GM23338 (cell line): ENCODE measurements around the gene PGR. TPM values are rescaled to one million over a fixed set of nuclear protein-coding genes. Genes with fewer than 3 reads are reported as not detected.

Experiments
- ATAC-seq: fragments of 200-7000 bp; cut with Tn5 transposase; 3 replicates; pipeline ENCODE4 v1.9.1; 2020
- DNase-seq: peaks from one replicate; pipeline ENCODE4 v3.0.0-alpha.2; 2015; ENCODE audit warnings: low spot score
- H2AFZ ChIP-seq: fragments of 200-600 bp; sonication (generic); 2 replicates; pipeline ENCODE4 v1.8.0; 2016; ENCODE audit warnings: antibody characterized with exemption, mild to moderate bottlenecking, moderate library complexity
- H3F3A ChIP-seq: fragments of 200-600 bp; sonication (generic); replicated peaks from 2 replicates; pipeline ENCODE4 v1.8.0; 2017; ENCODE audit warnings: antibody characterized with exemption, mixed run types, low read depth
- H3K27ac ChIP-seq: fragments of 200-600 bp; sonication (generic); 2 replicates; pipeline ENCODE4 v1.6.1; 2016; ENCODE audit warnings: low read depth
- H3K27me3 ChIP-seq: fragments of 200-600 bp; sonication (generic); 2 replicates; pipeline ENCODE4 v1.8.0; 2016; ENCODE audit warnings: mild to moderate bottlenecking, mixed run types, moderate library complexity; ENCODE audit not compliant: insufficient read depth
- H3K36me3 ChIP-seq: fragments of 200-600 bp; sonication (generic); 2 replicates; pipeline ENCODE4 v1.8.0; 2016; ENCODE audit warnings: mild to moderate bottlenecking; ENCODE audit not compliant: insufficient read depth
- H3K4me1 ChIP-seq: fragments of 200-600 bp; sonication (generic); 2 replicates; pipeline ENCODE4 v1.8.0; 2016; ENCODE audit warnings: mild to moderate bottlenecking, moderate library complexity; ENCODE audit not compliant: insufficient read depth
- H3K4me2 ChIP-seq: fragments of 200-600 bp; sonication (generic); 2 replicates; pipeline ENCODE4 v1.7.1; 2017; ENCODE audit warnings: mixed run types
- H3K4me3 ChIP-seq: fragments of 200-600 bp; sonication (generic); 2 replicates; pipeline ENCODE4 v1.6.1; 2016; ENCODE audit warnings: mixed run types
- H3K79me2 ChIP-seq: fragments of 200-600 bp; sonication (generic); replicated peaks from 2 replicates; pipeline ENCODE4 v1.8.0; 2017; ENCODE audit warnings: mild to moderate bottlenecking; ENCODE audit not compliant: insufficient read depth
- H3K9me2 ChIP-seq: fragments of 200-600 bp; sonication (generic); 2 replicates; pipeline ENCODE4 v1.8.0; 2017; ENCODE audit not compliant: insufficient read depth
- H4K20me1 ChIP-seq: fragments of 200-600 bp; sonication (generic); replicated peaks from 2 replicates; pipeline ENCODE4 v1.8.0; 2017; ENCODE audit warnings: mild to moderate bottlenecking; ENCODE audit not compliant: insufficient read depth
- H3K27ac Mint-ChIP-seq: 2 replicates; pipeline ENCODE4 v1.8.0; 2020; ENCODE audit warnings: inconsistent platforms, mild to moderate bottlenecking, moderate library complexity, mixed read lengths
- H3K27me3 Mint-ChIP-seq: 3 replicates; pipeline ENCODE4 v1.8.0; 2022; ENCODE audit warnings: low read depth, mild to moderate bottlenecking, moderate library complexity, mixed read lengths, inconsistent platforms; ENCODE audit not compliant: insufficient read depth, poor library complexity
- H3K36me3 Mint-ChIP-seq: 3 replicates; pipeline ENCODE4 v1.8.0; 2021; ENCODE audit warnings: low read depth, mild to moderate bottlenecking, inconsistent platforms, moderate library complexity, mixed read lengths
- H3K4me1 Mint-ChIP-seq: 3 replicates; pipeline ENCODE4 v1.8.0; 2020; ENCODE audit warnings: mild to moderate bottlenecking, inconsistent platforms, mixed read lengths
- H3K4me3 Mint-ChIP-seq: 3 replicates; pipeline ENCODE4 v1.8.0; 2021; ENCODE audit warnings: moderate library complexity, mild to moderate bottlenecking, inconsistent platforms, mixed read lengths
- H3K9me3 Mint-ChIP-seq: 3 replicates; pipeline ENCODE4 v1.8.0; 2020; ENCODE audit warnings: moderate library complexity, mild to moderate bottlenecking, inconsistent platforms, mixed read lengths
- CREB1 ChIP-seq: fragments of 250-450 bp; sonication (Bioruptor Pico); IDR thresholded peaks from 2 replicates; pipeline ENCODE4 v1.5.0; 2020; ENCODE audit warnings: low read depth, mild to moderate bottlenecking, moderate library complexity
- ETS1 ChIP-seq: IDR thresholded peaks from 2 replicates; pipeline ENCODE4 v1.6.1; 2016; ENCODE audit warnings: antibody characterized with exemption
- EZH2 ChIP-seq: fragments of 200-600 bp; sonication (generic); IDR thresholded peaks from one replicate; pipeline ENCODE4 v1.8.0; 2017; ENCODE audit warnings: antibody characterized with exemption, mild to moderate bottlenecking, low read depth; ENCODE audit not compliant: unreplicated experiment
- JUNB ChIP-seq: IDR thresholded peaks from one replicate; pipeline ENCODE4 v1.6.1; 2016; ENCODE audit warnings: antibody characterized with exemption; ENCODE audit not compliant: unreplicated experiment
- POLR2AphosphoS5 ChIP-seq: IDR thresholded peaks from 2 replicates; pipeline ENCODE4 v1.6.1; 2016; ENCODE audit warnings: antibody characterized with exemption, low read depth
- STAT1 ChIP-seq: IDR thresholded peaks from one replicate; pipeline ENCODE4 v1.6.1; 2016; ENCODE audit warnings: antibody characterized with exemption; ENCODE audit not compliant: unreplicated experiment
- ZNF114 ChIP-seq: fragments of 250-450 bp; sonication (Bioruptor Pico); IDR thresholded peaks from 2 replicates; pipeline ENCODE4 v1.5.0; 2020; ENCODE audit warnings: mild to moderate bottlenecking, moderate library complexity
- ZNF331 ChIP-seq: fragments of 250-450 bp; sonication (Bioruptor Pico); IDR thresholded peaks from 2 replicates; pipeline ENCODE4 v1.5.0; 2020; ENCODE audit warnings: low read depth, mild to moderate bottlenecking, moderate library complexity
- ZNF462 ChIP-seq: fragments of 250-450 bp; sonication (Bioruptor Pico); IDR thresholded peaks from 2 replicates; pipeline ENCODE4 v1.5.0; 2020; ENCODE audit warnings: mild to moderate bottlenecking, moderate library complexity
- polyA plus RNA-seq: library from polyadenylated mRNA; unstranded; fragments of >200 nt; fragmentation: Nextera tagmentation; extraction: Ambion mirVana; gene quantifications from 2 replicates; pipeline ENCODE4 v1.2.1, GENCODE V29; 2016
- total RNA-seq: library from RNA; depleted of rRNA; stranded (reverse); fragments of >200 nt; shearing (Covaris generic); gene quantifications from 2 replicates; pipeline ENCODE4 v1.2.3, GENCODE V29; 2014
- TF ChIP-seq, protein P1 (sequence below): IDR thresholded peaks from one replicate; pipeline ENCODE4 v1.6.1; 2018; ENCODE audit warnings: antibody characterized with exemption; ENCODE audit not compliant: unreplicated experiment
- TF ChIP-seq, protein P2 (sequence below), 2 experiments: fragments of 200-600 bp in 1 of 2; sonication (generic) in 1 of 2; conservative IDR thresholded peaks; 2 replicates each; pipeline versions ENCODE4 v1.5.1 to v1.6.1; 2016 to 2017; ENCODE audit warnings: antibody characterized with exemption in 2 of 2, low read depth in 2 of 2, mild to moderate bottlenecking in 2 of 2, moderate library complexity in 1 of 2

PGR gene
- total and polyA plus RNA-seq, 2 experiments from 2014 or later: 0.07 to 0.11 TPM

DNA sequence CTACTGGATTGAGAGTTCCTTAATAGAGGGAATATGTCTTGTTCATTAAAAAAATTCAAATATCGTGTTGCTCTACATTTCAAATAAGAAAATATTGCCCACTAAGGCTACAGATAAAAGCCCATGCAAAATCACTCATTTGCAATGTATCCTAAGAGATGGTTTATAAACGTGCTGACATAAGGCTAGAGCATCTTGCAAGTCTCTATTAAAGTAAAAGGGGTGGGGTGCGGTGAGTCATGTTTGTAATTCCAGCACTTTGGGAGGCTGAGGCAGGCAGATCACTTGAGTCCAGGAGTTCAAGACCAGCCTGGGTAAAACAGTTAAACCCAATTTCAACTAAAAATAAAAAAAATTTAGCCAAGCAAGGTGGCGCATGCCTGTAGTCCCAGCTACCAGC, 70.3 kb downstream of the PGR start:
- no peaks in the 10 kb centered on the region for H3K9me3 Mint-ChIP-seq
- Histone ChIP-seq H3K4me1 (no peaks in the 10 kb centered on the region), H3K27me3 (no peaks in the 10 kb centered on the region), H3K4me2 (no peak overlapping the region), H3K9me2 (no peaks in the 10 kb centered on the region), H3K27ac (no peak overlapping the region), H3F3A (no peaks in the 10 kb centered on the region), H3K36me3 (no peaks in the 10 kb centered on the region), H3K4me3 (no peak overlapping the region), H4K20me1 (no peaks in the 10 kb centered on the region), H2AFZ (no peak overlapping the region), H3K79me2 (no peaks in the 10 kb centered on the region)
- TF ChIP-seq CREB1 (CRISPR knock-in tag) (no peak), EZH2 (no peak), ZNF331 (CRISPR knock-in tag) (no peak), ETS1 (no peak), ZNF462 (no peak), ZNF114 (no peak), STAT1 (no peak), POLR2AphosphoS5 (no peak), JUNB (no peak)
- TF ChIP-seq, protein P1, sequence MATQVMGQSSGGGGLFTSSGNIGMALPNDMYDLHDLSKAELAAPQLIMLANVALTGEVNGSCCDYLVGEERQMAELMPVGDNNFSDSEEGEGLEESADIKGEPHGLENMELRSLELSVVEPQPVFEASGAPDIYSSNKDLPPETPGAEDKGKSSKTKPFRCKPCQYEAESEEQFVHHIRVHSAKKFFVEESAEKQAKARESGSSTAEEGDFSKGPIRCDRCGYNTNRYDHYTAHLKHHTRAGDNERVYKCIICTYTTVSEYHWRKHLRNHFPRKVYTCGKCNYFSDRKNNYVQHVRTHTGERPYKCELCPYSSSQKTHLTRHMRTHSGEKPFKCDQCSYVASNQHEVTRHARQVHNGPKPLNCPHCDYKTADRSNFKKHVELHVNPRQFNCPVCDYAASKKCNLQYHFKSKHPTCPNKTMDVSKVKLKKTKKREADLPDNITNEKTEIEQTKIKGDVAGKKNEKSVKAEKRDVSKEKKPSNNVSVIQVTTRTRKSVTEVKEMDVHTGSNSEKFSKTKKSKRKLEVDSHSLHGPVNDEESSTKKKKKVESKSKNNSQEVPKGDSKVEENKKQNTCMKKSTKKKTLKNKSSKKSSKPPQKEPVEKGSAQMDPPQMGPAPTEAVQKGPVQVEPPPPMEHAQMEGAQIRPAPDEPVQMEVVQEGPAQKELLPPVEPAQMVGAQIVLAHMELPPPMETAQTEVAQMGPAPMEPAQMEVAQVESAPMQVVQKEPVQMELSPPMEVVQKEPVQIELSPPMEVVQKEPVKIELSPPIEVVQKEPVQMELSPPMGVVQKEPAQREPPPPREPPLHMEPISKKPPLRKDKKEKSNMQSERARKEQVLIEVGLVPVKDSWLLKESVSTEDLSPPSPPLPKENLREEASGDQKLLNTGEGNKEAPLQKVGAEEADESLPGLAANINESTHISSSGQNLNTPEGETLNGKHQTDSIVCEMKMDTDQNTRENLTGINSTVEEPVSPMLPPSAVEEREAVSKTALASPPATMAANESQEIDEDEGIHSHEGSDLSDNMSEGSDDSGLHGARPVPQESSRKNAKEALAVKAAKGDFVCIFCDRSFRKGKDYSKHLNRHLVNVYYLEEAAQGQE: no peak
- TF ChIP-seq, protein P2, sequence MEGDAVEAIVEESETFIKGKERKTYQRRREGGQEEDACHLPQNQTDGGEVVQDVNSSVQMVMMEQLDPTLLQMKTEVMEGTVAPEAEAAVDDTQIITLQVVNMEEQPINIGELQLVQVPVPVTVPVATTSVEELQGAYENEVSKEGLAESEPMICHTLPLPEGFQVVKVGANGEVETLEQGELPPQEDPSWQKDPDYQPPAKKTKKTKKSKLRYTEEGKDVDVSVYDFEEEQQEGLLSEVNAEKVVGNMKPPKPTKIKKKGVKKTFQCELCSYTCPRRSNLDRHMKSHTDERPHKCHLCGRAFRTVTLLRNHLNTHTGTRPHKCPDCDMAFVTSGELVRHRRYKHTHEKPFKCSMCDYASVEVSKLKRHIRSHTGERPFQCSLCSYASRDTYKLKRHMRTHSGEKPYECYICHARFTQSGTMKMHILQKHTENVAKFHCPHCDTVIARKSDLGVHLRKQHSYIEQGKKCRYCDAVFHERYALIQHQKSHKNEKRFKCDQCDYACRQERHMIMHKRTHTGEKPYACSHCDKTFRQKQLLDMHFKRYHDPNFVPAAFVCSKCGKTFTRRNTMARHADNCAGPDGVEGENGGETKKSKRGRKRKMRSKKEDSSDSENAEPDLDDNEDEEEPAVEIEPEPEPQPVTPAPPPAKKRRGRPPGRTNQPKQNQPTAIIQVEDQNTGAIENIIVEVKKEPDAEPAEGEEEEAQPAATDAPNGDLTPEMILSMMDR (conservative IDR thresholded peaks at IDR 0.05; ENCODE audit: low read depth in 2 of 2): no peak
- H3K4me1 Mint-ChIP-seq: no peaks in the 10 kb centered on the region
- H3K4me3 Mint-ChIP-seq: no peak overlapping the region
- peaks cover 2% of the 10 kb centered on the region for H3K27me3 Mint-ChIP-seq
- no peak overlapping the region for H3K27ac Mint-ChIP-seq
- ATAC-seq (no peak), DNase-seq (no peak)
- H3K36me3 Mint-ChIP-seq: no peaks in the 10 kb centered on the region
